LHCN-M2 (cell line): ENCODE data around the gene ADCY10. TPM values are rescaled to one million over a fixed set of nuclear protein-coding genes. Genes with fewer than 3 reads are reported as not detected.
"Not testable (repeated sequence)": the region's sequence is repeated elsewhere in the genome, so short reads cannot be mapped to it uniquely, and the experiment has no call there.

Experiments
- DNase-seq: peaks from one replicate; pipeline ENCODE4 v3.0.0-alpha.2; 2012; ENCODE audit warnings: low read depth
- total RNA-seq: library from RNA; depleted of rRNA; stranded (reverse); fragments of >200 nt; gene quantifications from 2 replicates; pipeline ENCODE4 v1.2.3, GENCODE V29; 2014

ADCY10 gene
- total RNA-seq, 1 experiment from 2014 or later = 0.29 TPM

GRCh38 chr1:167819849-167820683, 93.9 kb downstream of the ADCY10 start:
- DNase-seq = peak; percentile 89

GRCh38 chr1:167815650-167816049, 98.3 kb downstream of the ADCY10 start:
- DNase-seq = no peak

GRCh38 chr1:167812972-167813371, 101.0 kb downstream of the ADCY10 start:
- DNase-seq = no peak

GRCh38 chr1:167808690-167809089, 105.2 kb downstream of the ADCY10 start:
- DNase-seq = peak; percentile 55

GRCh38 chr1:167808104-167808503, 105.8 kb downstream of the ADCY10 start:
- DNase-seq = peak; percentile 75

- not testable (repeated sequence) for DNase-seq
These were observed 107.3 kb downstream of the ADCY10 start for GRCh38 chr1:167806676-167807075.

- not testable (repeated sequence) for DNase-seq
These were observed 107.7 kb downstream of the ADCY10 start for GRCh38 chr1:167806235-167806634.

GRCh38 chr1:167805041-167805556, 108.8 kb downstream of the ADCY10 start:
- DNase-seq = peak; percentile 82

- peak; percentile 93 for DNase-seq
These were observed 110.4 kb downstream of the ADCY10 start for GRCh38 chr1:167803358-167804207.

- no peak for DNase-seq
These were observed 111.7 kb downstream of the ADCY10 start for GRCh38 chr1:167802235-167802634.

- no peak for DNase-seq
These were observed 113.7 kb downstream of the ADCY10 start for GRCh38 chr1:167800251-167800650.

GRCh38 chr1:167799747-167800146, 114.2 kb downstream of the ADCY10 start:
- DNase-seq = no peak

GRCh38 chr1:167798952-167799351, 115.0 kb downstream of the ADCY10 start:
- DNase-seq = no peak

GRCh38 chr1:167797015-167797414, 116.9 kb downstream of the ADCY10 start:
- DNase-seq = peak; percentile 97

GRCh38 chr1:167795810-167796740, 117.9 kb downstream of the ADCY10 start:
- DNase-seq = no peak

- DNase-seq = no peak
These were observed 119.9 kb downstream of the ADCY10 start for GRCh38 chr1:167794043-167794442.

GRCh38 chr1:167792188-167792565, 121.8 kb downstream of the ADCY10 start:
- no peak for DNase-seq

GRCh38 chr1:167791281-167792187, 122.4 kb downstream of the ADCY10 start:
- peak; percentile 86 for DNase-seq

GRCh38 chr1:167790117-167790516, 123.8 kb downstream of the ADCY10 start:
- no peak for DNase-seq

GRCh38 chr1:167789501-167789900, 124.4 kb downstream of the ADCY10 start:
- DNase-seq = peak; percentile 70
